Measurements from ENCODE around the gene TRAM2. TPM values are rescaled to one million over a fixed set of nuclear protein-coding genes. Genes with fewer than 3 reads are reported as not detected.

Gene TRAM2
- total RNA-seq, 4 donors from 2014 or later = 21.3 to 27.5 (median 23.7) TPM

GRCh38 chr6:52620055-52620905, 43.4 kb upstream of the TRAM2 start:
- Histone ChIP-seq H3K27me3 (no peaks in the 10 kb centered on the region), H3K9me3 (no peaks in the 10 kb centered on the region), H3K36me3 (no peaks in the 10 kb centered on the region), H3K4me1 (no peaks in the 10 kb centered on the region), H3K27ac (no peak overlapping the region), H3K4me3 (no peak overlapping the region)
- DNase-seq (ENCODE audit: low spot score in 2 of 2) = no peak
- 88 to 90% methylated on average over 2 of the region's 2 CpGs for WGBS, 2 donors
- TF ChIP-seq EP300 (IDR thresholded peaks at IDR 0.05) = no peak
- TF ChIP-seq, protein P1, sequence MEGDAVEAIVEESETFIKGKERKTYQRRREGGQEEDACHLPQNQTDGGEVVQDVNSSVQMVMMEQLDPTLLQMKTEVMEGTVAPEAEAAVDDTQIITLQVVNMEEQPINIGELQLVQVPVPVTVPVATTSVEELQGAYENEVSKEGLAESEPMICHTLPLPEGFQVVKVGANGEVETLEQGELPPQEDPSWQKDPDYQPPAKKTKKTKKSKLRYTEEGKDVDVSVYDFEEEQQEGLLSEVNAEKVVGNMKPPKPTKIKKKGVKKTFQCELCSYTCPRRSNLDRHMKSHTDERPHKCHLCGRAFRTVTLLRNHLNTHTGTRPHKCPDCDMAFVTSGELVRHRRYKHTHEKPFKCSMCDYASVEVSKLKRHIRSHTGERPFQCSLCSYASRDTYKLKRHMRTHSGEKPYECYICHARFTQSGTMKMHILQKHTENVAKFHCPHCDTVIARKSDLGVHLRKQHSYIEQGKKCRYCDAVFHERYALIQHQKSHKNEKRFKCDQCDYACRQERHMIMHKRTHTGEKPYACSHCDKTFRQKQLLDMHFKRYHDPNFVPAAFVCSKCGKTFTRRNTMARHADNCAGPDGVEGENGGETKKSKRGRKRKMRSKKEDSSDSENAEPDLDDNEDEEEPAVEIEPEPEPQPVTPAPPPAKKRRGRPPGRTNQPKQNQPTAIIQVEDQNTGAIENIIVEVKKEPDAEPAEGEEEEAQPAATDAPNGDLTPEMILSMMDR (IDR thresholded peaks at IDR 0.05) = no peak
- TF ChIP-seq POLR2A (IDR thresholded peaks at IDR 0.05) = no peak

DNA sequence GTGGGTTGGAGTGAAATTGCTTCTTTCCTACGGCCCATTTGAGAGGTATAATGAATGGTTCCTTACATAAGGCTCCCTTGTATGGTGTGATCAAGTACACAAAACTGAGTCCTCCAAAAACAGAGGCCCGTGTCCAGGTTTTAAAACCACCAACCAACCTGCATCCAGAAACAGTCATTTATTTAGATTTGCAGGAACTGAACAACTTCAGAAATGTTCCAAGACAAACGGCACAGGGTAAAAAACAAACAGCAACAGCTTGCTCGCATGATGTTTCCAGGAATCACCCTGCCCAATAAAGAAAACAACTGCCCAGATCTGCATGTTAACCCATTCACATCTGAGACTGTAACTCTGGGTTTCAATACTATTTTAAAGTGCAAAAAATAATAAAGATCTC, 40.2 kb upstream of the TRAM2 start:
- no peaks in the 10 kb centered on the region for H3K36me3 ChIP-seq
- TF ChIP-seq EP300 (IDR thresholded peaks at IDR 0.05) = no peak
- TF ChIP-seq, protein P1 (IDR thresholded peaks at IDR 0.05) = no peak
- H3K4me1 ChIP-seq = no peaks in the 10 kb centered on the region
- no peak for DNase-seq (ENCODE audit: low spot score in 2 of 2)
- 20 to 22% methylated on average over 4 of the region's 4 CpGs for WGBS, 2 donors
- H3K9me3 ChIP-seq = no peaks in the 10 kb centered on the region
- H3K4me3 ChIP-seq = no peak overlapping the region
- no peaks in the 10 kb centered on the region for H3K27me3 ChIP-seq
- no peak overlapping the region for H3K27ac ChIP-seq

DNA sequence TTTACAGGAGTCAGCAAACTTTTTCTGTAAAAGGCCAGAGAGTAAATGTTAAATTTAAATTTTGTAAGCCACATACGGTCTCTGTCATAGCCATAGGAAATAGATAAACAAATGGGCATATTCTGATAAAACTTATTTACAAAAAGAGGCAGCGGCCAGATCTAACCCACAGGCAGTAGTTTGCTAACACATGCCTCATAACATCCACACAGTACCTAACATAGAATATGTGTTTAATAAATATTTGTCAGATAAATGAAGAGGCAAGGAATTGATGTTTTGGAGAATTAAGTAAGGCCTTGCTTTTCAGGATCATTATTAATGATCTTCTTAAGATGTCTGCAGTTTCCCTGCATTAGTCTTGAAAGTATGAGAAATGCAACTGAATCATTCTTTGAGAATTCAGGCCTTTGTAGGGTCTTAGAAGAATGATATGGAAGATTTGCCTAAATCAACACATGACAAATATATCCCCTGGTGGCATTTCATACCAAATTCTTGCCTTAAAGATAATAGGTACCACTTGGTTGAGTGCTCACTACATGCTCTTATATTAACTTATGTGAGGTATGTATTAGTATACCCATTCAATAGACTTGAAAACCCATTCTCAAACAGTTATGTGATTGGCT, 39.3 kb upstream of the TRAM2 start:
- no peaks in the 10 kb centered on the region for H3K27me3 ChIP-seq
- WGBS, 2 donors = 92% methylated on average over 2 of the region's 2 CpGs
- no peaks in the 10 kb centered on the region for H3K9me3 ChIP-seq
- TF ChIP-seq, protein P1 (IDR thresholded peaks at IDR 0.05) = no peak
- TF ChIP-seq POLR2A (IDR thresholded peaks at IDR 0.05) = no peak
- no peak for TF ChIP-seq EP300 (IDR thresholded peaks at IDR 0.05)
- no peak overlapping the region for H3K4me3 ChIP-seq
- H3K4me1 ChIP-seq = peaks cover 0 to 6% (median 0%) of the 10 kb centered on the region in 4 donors
- no peaks in the 10 kb centered on the region for H3K36me3 ChIP-seq
- DNase-seq (ENCODE audit: low spot score in 2 of 2) = no peak
- no peak overlapping the region for H3K27ac ChIP-seq

DNA sequence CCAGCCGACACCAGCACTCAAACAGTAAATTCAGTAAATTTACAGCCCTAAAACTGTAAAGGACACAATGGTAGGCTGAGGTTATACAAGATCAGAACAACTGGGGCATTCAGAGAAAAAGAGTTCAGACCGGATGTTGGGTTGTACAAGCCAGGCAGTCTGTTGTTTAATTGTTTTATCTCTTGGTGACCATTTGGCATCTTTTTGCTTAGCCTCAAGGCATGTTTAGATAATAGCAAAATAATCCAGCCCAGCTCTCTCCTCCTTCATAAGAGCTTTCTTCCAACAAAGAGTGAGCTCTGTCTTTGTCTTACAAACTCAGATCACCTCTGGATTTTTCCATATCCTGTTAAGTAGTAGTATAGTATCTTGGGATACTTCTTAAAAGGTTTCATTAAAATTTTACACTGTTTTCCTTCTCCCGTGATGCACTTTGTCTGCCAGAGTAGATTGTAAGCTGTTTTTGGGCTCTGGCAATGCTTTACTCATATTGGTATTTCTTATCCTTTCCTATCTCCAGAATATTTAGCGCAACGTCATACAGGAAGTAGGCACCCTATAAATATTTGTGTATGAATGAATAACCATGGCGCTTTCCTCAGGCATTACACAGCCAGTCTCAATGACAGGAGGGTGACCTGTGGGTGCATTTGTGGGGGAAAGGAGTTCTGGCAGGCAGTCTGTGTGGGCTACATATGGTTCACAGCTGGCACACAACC, 35.6 kb upstream of the TRAM2 start:
- Histone ChIP-seq H3K4me3 (no peak overlapping the region), H3K27ac (no peak overlapping the region), H3K4me1 (peaks cover 0 to 7% (median 0%) of the 10 kb centered on the region in 4 donors), H3K9me3 (peaks cover 0 to 5% (median 0%) of the 10 kb centered on the region in 4 donors), H3K36me3 (no peaks in the 10 kb centered on the region), H3K27me3 (no peaks in the 10 kb centered on the region)
- TF ChIP-seq EP300 (IDR thresholded peaks at IDR 0.05) (no peak), POLR2A (IDR thresholded peaks at IDR 0.05) (no peak)
- TF ChIP-seq, protein P1 (IDR thresholded peaks at IDR 0.05) = no peak
- no peak for DNase-seq (ENCODE audit: low spot score in 2 of 2)
- 41 to 43% methylated on average over 6 of the region's 6 CpGs for WGBS, 2 donors

Measured in tibial nerve (tissue), 4 donors.